ENCODE measurements around the gene BRD7.

DNA sequence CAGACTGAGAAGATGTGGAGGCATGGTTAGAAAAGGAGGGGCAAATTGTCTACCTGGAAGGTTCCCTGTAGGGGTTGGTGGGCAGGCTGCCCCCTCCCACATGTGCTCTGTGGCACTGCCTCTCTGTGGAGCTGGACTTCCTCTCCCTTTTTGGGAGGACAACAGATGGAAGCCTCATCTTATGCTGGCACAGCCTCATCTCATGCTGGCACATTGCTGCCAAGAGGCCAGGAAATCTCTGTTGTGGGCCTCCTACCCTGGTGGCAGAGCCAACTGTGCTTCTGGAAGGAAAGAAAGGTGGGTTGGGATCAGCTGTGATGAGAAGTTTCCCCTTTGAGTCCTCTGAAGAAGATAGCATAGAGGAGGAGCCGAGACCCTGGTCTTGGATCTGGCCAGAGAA, 19.7 kb upstream of the BRD7 start:
- TF ChIP-seq, protein P1, sequence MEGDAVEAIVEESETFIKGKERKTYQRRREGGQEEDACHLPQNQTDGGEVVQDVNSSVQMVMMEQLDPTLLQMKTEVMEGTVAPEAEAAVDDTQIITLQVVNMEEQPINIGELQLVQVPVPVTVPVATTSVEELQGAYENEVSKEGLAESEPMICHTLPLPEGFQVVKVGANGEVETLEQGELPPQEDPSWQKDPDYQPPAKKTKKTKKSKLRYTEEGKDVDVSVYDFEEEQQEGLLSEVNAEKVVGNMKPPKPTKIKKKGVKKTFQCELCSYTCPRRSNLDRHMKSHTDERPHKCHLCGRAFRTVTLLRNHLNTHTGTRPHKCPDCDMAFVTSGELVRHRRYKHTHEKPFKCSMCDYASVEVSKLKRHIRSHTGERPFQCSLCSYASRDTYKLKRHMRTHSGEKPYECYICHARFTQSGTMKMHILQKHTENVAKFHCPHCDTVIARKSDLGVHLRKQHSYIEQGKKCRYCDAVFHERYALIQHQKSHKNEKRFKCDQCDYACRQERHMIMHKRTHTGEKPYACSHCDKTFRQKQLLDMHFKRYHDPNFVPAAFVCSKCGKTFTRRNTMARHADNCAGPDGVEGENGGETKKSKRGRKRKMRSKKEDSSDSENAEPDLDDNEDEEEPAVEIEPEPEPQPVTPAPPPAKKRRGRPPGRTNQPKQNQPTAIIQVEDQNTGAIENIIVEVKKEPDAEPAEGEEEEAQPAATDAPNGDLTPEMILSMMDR (conservative IDR thresholded peaks at IDR 0.05; ENCODE audit: low read length), result no peak
- TF ChIP-seq EZH2phosphoT487 (IDR thresholded peaks at IDR 0.05; ENCODE audit: borderline replicate concordance), result no peak

Data from Loucy (cell line).